ENCODE results near the gene NUP93. TPM values are rescaled to one million over a fixed set of nuclear protein-coding genes. Genes with fewer than 3 reads are reported as not detected.

Gene NUP93
- polyA plus RNA-seq, 1 donor from 2014 or later: 237 TPM

DNA sequence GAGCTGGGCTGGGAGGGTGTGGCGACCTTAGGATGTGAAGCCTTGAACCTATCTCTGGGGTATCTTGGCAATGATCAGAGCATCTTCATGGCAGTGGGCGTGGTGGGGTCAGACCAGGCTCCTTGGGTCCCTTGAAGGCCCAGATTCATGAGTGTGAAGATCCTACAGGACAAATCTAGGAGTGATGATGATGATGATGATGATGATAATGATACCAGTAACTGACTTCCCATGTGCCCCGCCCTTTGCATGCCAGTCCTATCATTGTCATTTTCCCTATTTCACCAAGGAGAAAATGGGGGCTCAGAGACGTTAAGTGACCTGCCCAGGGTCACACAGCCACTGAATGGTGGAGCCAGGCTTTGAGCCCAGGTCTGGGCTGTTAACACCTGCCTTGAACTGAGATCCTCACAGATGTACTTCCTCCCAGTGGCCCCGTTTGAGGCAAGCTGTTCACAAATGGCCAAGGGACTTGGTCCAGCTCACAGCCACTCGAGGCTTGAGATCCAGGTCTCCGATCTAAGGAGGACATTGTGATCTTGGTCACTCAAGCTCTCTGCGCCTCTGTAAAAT, 148.4 kb downstream of the NUP93 start:
- no peaks in the 10 kb centered on the region for H3K9me2 ChIP-seq (ENCODE audit: insufficient read depth, low read length)
- H3K27me3 ChIP-seq (ENCODE audit: insufficient read depth, low read depth, low read length): no peaks in the 10 kb centered on the region
- H4K20me1 ChIP-seq (ENCODE audit: insufficient read depth): no peaks in the 10 kb centered on the region
- H3K4me2 ChIP-seq (ENCODE audit: low read length): no peak overlapping the region
- H3F3A ChIP-seq (ENCODE audit: insufficient read depth, low read length, poor library complexity, severe bottlenecking): no peaks in the 10 kb centered on the region
- H3K4me3 ChIP-seq (ENCODE audit: low read length): no peak overlapping the region
- H3K9me3 ChIP-seq (ENCODE audit: low read length): no peaks in the 10 kb centered on the region
- no peak for TF ChIP-seq RAD21 (conservative IDR thresholded peaks at IDR 0.05)
- TF ChIP-seq EP300 (conservative IDR thresholded peaks at IDR 0.05; ENCODE audit: poor library complexity, severe bottlenecking): no peak
- no peak for TF ChIP-seq SMC3 (conservative IDR thresholded peaks at IDR 0.05; ENCODE audit: poor library complexity)
- TF ChIP-seq TAF1 (IDR thresholded peaks at IDR 0.05; ENCODE audit: low read depth): no peak
- no peak for TF ChIP-seq POLR2AphosphoS5 (IDR thresholded peaks at IDR 0.05)
- TF ChIP-seq, protein P1, sequence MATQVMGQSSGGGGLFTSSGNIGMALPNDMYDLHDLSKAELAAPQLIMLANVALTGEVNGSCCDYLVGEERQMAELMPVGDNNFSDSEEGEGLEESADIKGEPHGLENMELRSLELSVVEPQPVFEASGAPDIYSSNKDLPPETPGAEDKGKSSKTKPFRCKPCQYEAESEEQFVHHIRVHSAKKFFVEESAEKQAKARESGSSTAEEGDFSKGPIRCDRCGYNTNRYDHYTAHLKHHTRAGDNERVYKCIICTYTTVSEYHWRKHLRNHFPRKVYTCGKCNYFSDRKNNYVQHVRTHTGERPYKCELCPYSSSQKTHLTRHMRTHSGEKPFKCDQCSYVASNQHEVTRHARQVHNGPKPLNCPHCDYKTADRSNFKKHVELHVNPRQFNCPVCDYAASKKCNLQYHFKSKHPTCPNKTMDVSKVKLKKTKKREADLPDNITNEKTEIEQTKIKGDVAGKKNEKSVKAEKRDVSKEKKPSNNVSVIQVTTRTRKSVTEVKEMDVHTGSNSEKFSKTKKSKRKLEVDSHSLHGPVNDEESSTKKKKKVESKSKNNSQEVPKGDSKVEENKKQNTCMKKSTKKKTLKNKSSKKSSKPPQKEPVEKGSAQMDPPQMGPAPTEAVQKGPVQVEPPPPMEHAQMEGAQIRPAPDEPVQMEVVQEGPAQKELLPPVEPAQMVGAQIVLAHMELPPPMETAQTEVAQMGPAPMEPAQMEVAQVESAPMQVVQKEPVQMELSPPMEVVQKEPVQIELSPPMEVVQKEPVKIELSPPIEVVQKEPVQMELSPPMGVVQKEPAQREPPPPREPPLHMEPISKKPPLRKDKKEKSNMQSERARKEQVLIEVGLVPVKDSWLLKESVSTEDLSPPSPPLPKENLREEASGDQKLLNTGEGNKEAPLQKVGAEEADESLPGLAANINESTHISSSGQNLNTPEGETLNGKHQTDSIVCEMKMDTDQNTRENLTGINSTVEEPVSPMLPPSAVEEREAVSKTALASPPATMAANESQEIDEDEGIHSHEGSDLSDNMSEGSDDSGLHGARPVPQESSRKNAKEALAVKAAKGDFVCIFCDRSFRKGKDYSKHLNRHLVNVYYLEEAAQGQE (IDR thresholded peaks at IDR 0.05; ENCODE audit: borderline replicate concordance): no peak
- TF ChIP-seq, protein P2, sequence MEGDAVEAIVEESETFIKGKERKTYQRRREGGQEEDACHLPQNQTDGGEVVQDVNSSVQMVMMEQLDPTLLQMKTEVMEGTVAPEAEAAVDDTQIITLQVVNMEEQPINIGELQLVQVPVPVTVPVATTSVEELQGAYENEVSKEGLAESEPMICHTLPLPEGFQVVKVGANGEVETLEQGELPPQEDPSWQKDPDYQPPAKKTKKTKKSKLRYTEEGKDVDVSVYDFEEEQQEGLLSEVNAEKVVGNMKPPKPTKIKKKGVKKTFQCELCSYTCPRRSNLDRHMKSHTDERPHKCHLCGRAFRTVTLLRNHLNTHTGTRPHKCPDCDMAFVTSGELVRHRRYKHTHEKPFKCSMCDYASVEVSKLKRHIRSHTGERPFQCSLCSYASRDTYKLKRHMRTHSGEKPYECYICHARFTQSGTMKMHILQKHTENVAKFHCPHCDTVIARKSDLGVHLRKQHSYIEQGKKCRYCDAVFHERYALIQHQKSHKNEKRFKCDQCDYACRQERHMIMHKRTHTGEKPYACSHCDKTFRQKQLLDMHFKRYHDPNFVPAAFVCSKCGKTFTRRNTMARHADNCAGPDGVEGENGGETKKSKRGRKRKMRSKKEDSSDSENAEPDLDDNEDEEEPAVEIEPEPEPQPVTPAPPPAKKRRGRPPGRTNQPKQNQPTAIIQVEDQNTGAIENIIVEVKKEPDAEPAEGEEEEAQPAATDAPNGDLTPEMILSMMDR (IDR thresholded peaks at IDR 0.05; ENCODE audit: poor library complexity, severe bottlenecking): no peak
- no peak for TF ChIP-seq MXI1 (conservative IDR thresholded peaks at IDR 0.05; ENCODE audit: poor library complexity, severe bottlenecking)
- TF ChIP-seq EZH2 (IDR thresholded peaks at IDR 0.05; ENCODE audit: borderline replicate concordance, insufficient read depth, low read length, poor library complexity, severe bottlenecking): no peak
- H3K36me3 ChIP-seq (ENCODE audit: insufficient read depth, low read length): no peaks in the 10 kb centered on the region
- no peak overlapping the region for H2AFZ ChIP-seq (ENCODE audit: low read depth, low read length)
- no peaks in the 10 kb centered on the region for H3K79me2 ChIP-seq (replicated peaks; ENCODE audit: insufficient read depth, low read length)
- no peak overlapping the region for H3K27ac ChIP-seq (ENCODE audit: low read length)
- H3K9ac ChIP-seq (ENCODE audit: low read length): no peak overlapping the region

DNA sequence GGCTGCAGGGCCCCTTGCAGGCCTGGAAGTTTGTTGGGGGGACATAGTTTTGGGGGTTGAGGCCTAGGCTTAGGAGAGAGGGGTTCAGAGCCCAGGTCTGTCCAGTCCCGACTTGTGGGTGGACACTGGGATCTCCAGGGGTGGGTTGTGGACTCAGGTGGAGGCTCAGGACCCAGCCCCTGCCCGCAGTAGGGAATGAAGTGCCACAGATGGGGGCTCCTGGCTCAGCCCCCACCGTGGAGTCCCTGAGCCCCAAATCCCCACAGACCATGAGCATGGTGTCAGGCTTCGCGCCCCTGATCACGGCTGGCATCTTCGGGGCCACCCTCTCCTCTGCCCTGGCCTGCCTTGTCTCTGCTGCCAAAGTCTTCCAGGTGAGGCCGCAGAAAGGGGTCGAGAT, 149.3 kb downstream of the NUP93 start:
- no peaks in the 10 kb centered on the region for H3K79me2 ChIP-seq (replicated peaks; ENCODE audit: insufficient read depth, low read length)

More for the DNA sequence above, 149.3 kb downstream of the NUP93 start:
- H3K27ac ChIP-seq (ENCODE audit: low read length): no peak overlapping the region
- H3K9me3 ChIP-seq (ENCODE audit: low read length): no peaks in the 10 kb centered on the region
- H2AFZ ChIP-seq (ENCODE audit: low read depth, low read length): no peak overlapping the region
- H3F3A ChIP-seq (ENCODE audit: insufficient read depth, low read length, poor library complexity, severe bottlenecking): no peaks in the 10 kb centered on the region
- H3K4me2 ChIP-seq (ENCODE audit: low read length): no peak overlapping the region
- no peaks in the 10 kb centered on the region for H3K9me2 ChIP-seq (ENCODE audit: insufficient read depth, low read length)
- H3K36me3 ChIP-seq (ENCODE audit: insufficient read depth, low read length): no peaks in the 10 kb centered on the region
- TF ChIP-seq, protein P1 (IDR thresholded peaks at IDR 0.05; ENCODE audit: borderline replicate concordance): no peak
- TF ChIP-seq MXI1 (conservative IDR thresholded peaks at IDR 0.05; ENCODE audit: poor library complexity, severe bottlenecking) (no peak), EZH2 (IDR thresholded peaks at IDR 0.05; ENCODE audit: borderline replicate concordance, insufficient read depth, low read length, poor library complexity, severe bottlenecking) (no peak), POLR2AphosphoS5 (IDR thresholded peaks at IDR 0.05) (no peak), TAF1 (IDR thresholded peaks at IDR 0.05; ENCODE audit: low read depth) (no peak), SMC3 (conservative IDR thresholded peaks at IDR 0.05; ENCODE audit: poor library complexity) (no peak), RAD21 (conservative IDR thresholded peaks at IDR 0.05) (no peak), EP300 (conservative IDR thresholded peaks at IDR 0.05; ENCODE audit: poor library complexity, severe bottlenecking) (no peak)
- TF ChIP-seq, protein P2 (IDR thresholded peaks at IDR 0.05; ENCODE audit: poor library complexity, severe bottlenecking): no peak
- no peaks in the 10 kb centered on the region for H4K20me1 ChIP-seq (ENCODE audit: insufficient read depth)
- H3K4me3 ChIP-seq (ENCODE audit: low read length): no peak overlapping the region
- no peak overlapping the region for H3K9ac ChIP-seq (ENCODE audit: low read length)
- H3K27me3 ChIP-seq (ENCODE audit: insufficient read depth, low read depth, low read length): no peaks in the 10 kb centered on the region
